NCI-H2196 treated with DMSO at 0.1 percent for 48 hours (cell line): ENCODE data around the gene TAX1BP1.
"Not testable (repeated sequence)": the region's sequence is repeated elsewhere in the genome, so short reads cannot be mapped to it uniquely, and the experiment has no call there.

ENCODE experiments used
- DNase-seq: peaks from one replicate; lab custom pipeline; 2025; ENCODE audit not compliant: unreplicated experiment; lab: John Stamatoyannopoulos, UW

The TAX1BP1 gene

GRCh38 chr7:27737616-27738015, 2.3 kb upstream of the TAX1BP1 start:
- DNase-seq = no peak

- DNase-seq = no peak
Measured at GRCh38 chr7:27739301-27739908, 557 bp upstream of the TAX1BP1 start.

GRCh38 chr7:27740449-27741086, 606 bp downstream of the TAX1BP1 start:
- DNase-seq = peak; percentile 82

- not testable (repeated sequence) for DNase-seq
Measured at GRCh38 chr7:27742091-27742710, 2.2 kb downstream of the TAX1BP1 start.

GRCh38 chr7:27745064-27745583, 5.2 kb downstream of the TAX1BP1 start:
- peak; percentile 8 for DNase-seq

GRCh38 chr7:27746486-27746885, 6.5 kb downstream of the TAX1BP1 start:
- no peak for DNase-seq

GRCh38 chr7:27746978-27747377, 7.0 kb downstream of the TAX1BP1 start:
- DNase-seq = no peak

- no peak for DNase-seq
Measured at GRCh38 chr7:27747589-27748368, 7.8 kb downstream of the TAX1BP1 start.

GRCh38 chr7:27750316-27750715, 10.4 kb downstream of the TAX1BP1 start:
- DNase-seq = no peak

GRCh38 chr7:27751888-27752660, 12.1 kb downstream of the TAX1BP1 start:
- DNase-seq = no peak

- DNase-seq = no peak
Measured at GRCh38 chr7:27753863-27754262, 13.9 kb downstream of the TAX1BP1 start.

GRCh38 chr7:27756298-27756697, 16.3 kb downstream of the TAX1BP1 start:
- DNase-seq = no peak

- no peak for DNase-seq
Measured at GRCh38 chr7:27759491-27759890, 19.5 kb downstream of the TAX1BP1 start.

GRCh38 chr7:27762062-27762461, 22.1 kb downstream of the TAX1BP1 start:
- no peak for DNase-seq

- no peak for DNase-seq
Measured at GRCh38 chr7:27763983-27764508, 24.1 kb downstream of the TAX1BP1 start.

GRCh38 chr7:27765841-27766240, 25.9 kb downstream of the TAX1BP1 start:
- DNase-seq = no peak

- no peak for DNase-seq
Measured at GRCh38 chr7:27767374-27767773, 27.4 kb downstream of the TAX1BP1 start.

- DNase-seq = no peak
Measured at GRCh38 chr7:27771111-27771510, 31.1 kb downstream of the TAX1BP1 start.

- DNase-seq = no peak
Measured at GRCh38 chr7:27774717-27775328, 34.9 kb downstream of the TAX1BP1 start.

GRCh38 chr7:27775782-27776181, 35.8 kb downstream of the TAX1BP1 start:
- no peak for DNase-seq
